Keratinocyte (primary cell): ENCODE measurements around the gene ANO3. TPM values are rescaled to one million over a fixed set of nuclear protein-coding genes. Genes with fewer than 3 reads are reported as not detected.

Source experiments
- DNase-seq: peaks from one replicate; pipeline ENCODE4 v3.0.0-alpha.2; 2011; ENCODE audit warnings: low read depth, missing footprints, low spot score
- FAIRE-seq: peaks from 2 replicates; lab custom pipeline; 2011; peaks lifted over from hg19 to GRCh38; lab: Jason Lieb, UNC
- H2AFZ ChIP-seq: 2 replicates; pipeline ENCODE4 v1.6.0; 2012; ENCODE audit warnings: low read length, control low read depth, inconsistent platforms; ENCODE audit not compliant: control insufficient read depth
- H3K27ac ChIP-seq: 2 replicates; pipeline ENCODE4 v1.5.1; 2011; ENCODE audit warnings: low read length; ENCODE audit not compliant: control insufficient read depth, insufficient read depth
- H3K27me3 ChIP-seq: 3 replicates; pipeline ENCODE4 v1.6.0; 2011; ENCODE audit warnings: low read length; ENCODE audit not compliant: control insufficient read depth, insufficient read depth; ENCODE audit errors: extremely low read depth
- H3K36me3 ChIP-seq, 2 experiments: 2 replicates in 1 of 2; 3 replicates in 1 of 2; pipeline ENCODE4 v1.5.1; 2011; ENCODE audit warnings: low read length in 2 of 2, mild to moderate bottlenecking in 1 of 2; ENCODE audit not compliant: control insufficient read depth in 2 of 2, insufficient read depth in 2 of 2; ENCODE audit errors: extremely low read depth in 1 of 2
- H3K4me1 ChIP-seq: 3 replicates; pipeline ENCODE4 v1.5.1; 2011; ENCODE audit warnings: low read length; ENCODE audit not compliant: control insufficient read depth, insufficient read depth; ENCODE audit errors: extremely low read depth
- H3K4me2 ChIP-seq: 3 replicates; pipeline ENCODE4 v1.6.0; 2011; ENCODE audit warnings: low read depth, low read length; ENCODE audit not compliant: control insufficient read depth, insufficient read depth; ENCODE audit errors: extremely low read depth
- H3K4me3 ChIP-seq, 3 experiments: fragments of 200-600 bp in 1 of 3; sonication (generic) in 1 of 3; 2 replicates in 2 of 3; 3 replicates in 1 of 3; pipeline ENCODE4 v1.5.1; 2011 to 2016; ENCODE audit warnings: low read length in 3 of 3, mild to moderate bottlenecking in 3 of 3, control low read depth in 2 of 3, inconsistent platforms in 1 of 3, low read depth in 1 of 3, mixed read lengths in 1 of 3, mixed run types in 1 of 3, moderate library complexity in 1 of 3; ENCODE audit not compliant: control insufficient read depth in 2 of 3, insufficient read depth in 2 of 3; ENCODE audit errors: extremely low read depth in 1 of 3
- H3K79me2 ChIP-seq: 2 replicates; pipeline ENCODE4 v1.6.0; 2012; ENCODE audit warnings: low read length; ENCODE audit not compliant: control insufficient read depth, insufficient read depth
- H3K9ac ChIP-seq: 3 replicates; pipeline ENCODE4 v1.6.0; 2011; ENCODE audit warnings: low read length; ENCODE audit not compliant: control insufficient read depth, insufficient read depth; ENCODE audit errors: extremely low read depth
- H3K9me1 ChIP-seq: 3 replicates; pipeline ENCODE4 v1.6.0; 2011; ENCODE audit warnings: low read length; ENCODE audit not compliant: control insufficient read depth, insufficient read depth; ENCODE audit errors: extremely low read depth
- H3K9me3 ChIP-seq: 2 replicates; pipeline ENCODE4 v1.5.1; 2012; ENCODE audit warnings: low read depth, low read length; ENCODE audit not compliant: control insufficient read depth
- H4K20me1 ChIP-seq: 3 replicates; pipeline ENCODE4 v1.6.0; 2011; ENCODE audit warnings: low read length; ENCODE audit not compliant: control insufficient read depth, insufficient read depth; ENCODE audit errors: extremely low read depth
- CTCF ChIP-seq, 3 experiments: IDR thresholded peaks in 1 of 3; conservative IDR thresholded peaks in 1 of 3; optimal IDR thresholded peaks in 1 of 3; 2 replicates in 2 of 3; 3 replicates in 1 of 3; pipeline versions ENCODE3 to v1.5.1; 2011; ENCODE audit warnings: low read length in 3 of 3, mild to moderate bottlenecking in 3 of 3, moderate library complexity in 2 of 3, control low read depth in 1 of 3, inconsistent platforms in 1 of 3; ENCODE audit not compliant: insufficient read depth in 2 of 3; ENCODE audit errors: extremely low read depth in 1 of 3
- EZH2 ChIP-seq: IDR thresholded peaks from one replicate; pipeline ENCODE4 v1.6.1; 2012; ENCODE audit warnings: inconsistent platforms, mild to moderate bottlenecking, low read length, moderate library complexity
- dilution Hi-C: fragments of 300-500 bp; cut with MboI; formaldehyde crosslinking; loops from one replicate; pipeline ENCODE4 v1.7.0; 2020; ENCODE audit warnings: low sequenced_read_pairs; ENCODE audit not compliant: extremely low pct_ligation_motif_present
- polyA plus RNA-seq, 5 experiments: library from polyadenylated mRNA; depleted of rRNA in 3 of 5; stranded (reverse) in 3 of 5; stranded (forward) in 1 of 5; unstranded in 1 of 5; fragments of >200 nt; gene quantifications; 1 replicate in 1 of 5; 2 replicates in 3 of 5; 3 replicates in 1 of 5; pipeline versions ENCODE4 v1.2.1 to v1.2.3, GENCODE V29; 2011 to 2012; ENCODE audit warnings: missing spikeins in 2 of 5, low read depth in 1 of 5, low replicate concordance in 1 of 5

The ANO3 gene
- polyA plus RNA-seq, 1 donor (not counting 4 experiments of a cell fraction or from before 2014, with no cell fraction given): 0.01 TPM

DNA sequence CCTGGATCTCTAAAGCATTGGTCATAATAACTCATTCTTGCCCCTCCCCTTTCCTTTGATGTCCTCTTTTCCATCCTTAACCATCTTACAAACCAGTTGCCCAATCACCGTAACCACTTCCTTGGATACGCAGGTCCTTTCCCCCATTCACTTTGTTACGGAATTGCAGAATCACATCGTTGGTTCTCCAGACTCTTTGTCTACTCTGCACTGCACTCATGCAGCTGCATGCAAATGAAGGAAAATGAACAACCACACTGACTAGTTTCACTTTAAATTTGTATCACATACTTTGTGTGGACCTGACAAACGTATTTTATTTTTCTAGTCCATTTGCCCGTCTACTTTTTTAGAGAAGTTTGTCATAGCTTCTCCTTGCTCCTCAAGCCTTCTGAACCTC, 320.0 kb downstream of the ANO3 start:
- Histone ChIP-seq H3K27me3 (no peaks in the 10 kb centered on the region), H3K4me2 (no peak overlapping the region), H3K9me1 (no peaks in the 10 kb centered on the region), H3K4me3 (no peak overlapping the region), H2AFZ (no peak overlapping the region), H3K27ac (no peak overlapping the region), H3K9ac (no peak overlapping the region), H3K9me3 (no peaks in the 10 kb centered on the region), H3K36me3 (no peaks in the 10 kb centered on the region), H4K20me1 (no peaks in the 10 kb centered on the region), H3K4me1 (no peaks in the 10 kb centered on the region), H3K79me2 (no peaks in the 10 kb centered on the region)
- no peak for TF ChIP-seq EZH2
- TF ChIP-seq CTCF (optimal IDR thresholded peaks at IDR 0.05 in 1 of 3, IDR thresholded peaks at IDR 0.05 in 1 of 3, conservative IDR thresholded peaks at IDR 0.05 in 1 of 3; ENCODE audit: extremely low read depth in 1 of 3, insufficient read depth in 2 of 3, low read length in 3 of 3): no peak
- DNase-seq: no peak
- no peak for FAIRE-seq
- dilution Hi-C loops: no loop called here

- Histone ChIP-seq H3K9me3 (no peaks in the 10 kb centered on the region), H3K79me2 (no peaks in the 10 kb centered on the region), H3K27ac (no peak overlapping the region), H3K4me2 (no peak overlapping the region), H3K9me1 (no peaks in the 10 kb centered on the region), H3K36me3 (no peaks in the 10 kb centered on the region), H3K27me3 (no peaks in the 10 kb centered on the region), H2AFZ (no peak overlapping the region), H3K4me3 (no peak overlapping the region), H3K9ac (no peak overlapping the region), H4K20me1 (no peaks in the 10 kb centered on the region), H3K4me1 (no peaks in the 10 kb centered on the region)
- dilution Hi-C loops: no loop called here
- TF ChIP-seq EZH2: no peak
- TF ChIP-seq CTCF (optimal IDR thresholded peaks at IDR 0.05 in 1 of 3, IDR thresholded peaks at IDR 0.05 in 1 of 3, conservative IDR thresholded peaks at IDR 0.05 in 1 of 3; ENCODE audit: extremely low read depth in 1 of 3, insufficient read depth in 2 of 3, low read length in 3 of 3): no peak
- FAIRE-seq (no peak), DNase-seq (no peak)
These were observed 323.4 kb downstream of the ANO3 start for GRCh38 chr11:26655287-26655686.
